CD14-positive monocyte (primary cell): Measurements from ENCODE around the gene CACNA1E. TPM values are rescaled to one million over a fixed set of nuclear protein-coding genes. Genes with fewer than 3 reads are reported as not detected.

Experiments used
- DNase-seq, 3 donors: peaks; one replicate each; pipeline ENCODE4 v3.0.0-alpha.2; 2011 to 2022
- H2AFZ ChIP-seq: 2 replicates; pipeline ENCODE4 v1.6.0; 2012; ENCODE audit warnings: mild to moderate bottlenecking, low read depth, low read length, inconsistent platforms; ENCODE audit not compliant: insufficient read depth, poor library complexity, severe bottlenecking
- H3K27ac ChIP-seq, 2 donors: 1 replicate in 1 of 2; 2 replicates in 1 of 2; pipeline ENCODE4 v1.5.1; 2012 to 2013; ENCODE audit warnings: low read length in 2 of 2, control low read depth in 1 of 2, inconsistent platforms in 1 of 2, low read depth in 1 of 2, mild to moderate bottlenecking in 1 of 2
- H3K27me3 ChIP-seq, 2 donors: one replicate each; pipeline versions ENCODE4 v1.6.0 to v1.6.1; 2011 to 2013; ENCODE audit warnings: low read length in 2 of 2; ENCODE audit not compliant: control insufficient read depth in 2 of 2, insufficient read depth in 2 of 2
- H3K36me3 ChIP-seq, 2 donors: replicated peaks in 1 of 2; 1 replicate in 1 of 2; 2 replicates in 1 of 2; pipeline versions ENCODE4 v1.5.1 to v1.6.1; 2012 to 2013; ENCODE audit warnings: low read length in 2 of 2, control low read depth in 1 of 2, inconsistent platforms in 1 of 2, mild to moderate bottlenecking in 1 of 2; ENCODE audit not compliant: insufficient read depth in 2 of 2, control insufficient read depth in 1 of 2
- H3K4me1 ChIP-seq, 2 donors: 1 replicate in 1 of 2; 2 replicates in 1 of 2; pipeline versions ENCODE4 v1.5.1 to v1.6.1; 2012 to 2013; ENCODE audit warnings: low read length in 2 of 2, control low read depth in 1 of 2, inconsistent platforms in 1 of 2, mild to moderate bottlenecking in 1 of 2, moderate library complexity in 1 of 2; ENCODE audit not compliant: insufficient read depth in 2 of 2, control insufficient read depth in 1 of 2
- H3K4me2 ChIP-seq: replicated peaks from 2 replicates; pipeline ENCODE3; 2012; ENCODE audit warnings: low read length, moderate library complexity, mild to moderate bottlenecking; ENCODE audit not compliant: poor library complexity, severe bottlenecking; ENCODE audit errors: extremely low read depth
- H3K4me3 ChIP-seq, 3 experiments: fragments of 200-600 bp in 1 of 3; sonication (generic) in 1 of 3; replicated peaks in 1 of 3; 1 replicate in 2 of 3; 2 replicates in 1 of 3; pipeline ENCODE4 v1.5.1; 2011 to 2013; ENCODE audit warnings: low read length in 3 of 3, mild to moderate bottlenecking in 3 of 3, control low read depth in 2 of 3, low read depth in 2 of 3, inconsistent platforms in 1 of 3, moderate library complexity in 1 of 3
- H3K79me2 ChIP-seq: 2 replicates; pipeline ENCODE4 v1.6.0; 2012; ENCODE audit warnings: mild to moderate bottlenecking, control low read depth, inconsistent platforms, low read length, moderate library complexity; ENCODE audit not compliant: insufficient read depth
- H3K9ac ChIP-seq: 2 replicates; pipeline ENCODE4 v1.6.0; 2017; ENCODE audit warnings: low read length, mild to moderate bottlenecking; ENCODE audit not compliant: insufficient read depth, poor library complexity, severe bottlenecking
- H3K9me3 ChIP-seq, 2 donors: replicated peaks in 1 of 2; 1 replicate in 1 of 2; 2 replicates in 1 of 2; pipeline versions ENCODE4 v1.5.1 to v1.6.1; 2012 to 2013; ENCODE audit warnings: low read length in 2 of 2, control low read depth in 1 of 2; ENCODE audit not compliant: control insufficient read depth in 1 of 2, insufficient read depth in 1 of 2
- H4K20me1 ChIP-seq: 2 replicates; pipeline ENCODE4 v1.6.0; 2012; ENCODE audit warnings: mild to moderate bottlenecking, low read length, control low read depth, moderate library complexity; ENCODE audit not compliant: insufficient read depth
- H3K27ac Mint-ChIP-seq, 7 donors: one replicate each; pipeline ENCODE4 v1.8.0; 2020; ENCODE audit warnings: mild to moderate bottlenecking in 7 of 7, mixed read lengths in 7 of 7, moderate library complexity in 6 of 7, inconsistent platforms in 2 of 7
- H3K27me3 Mint-ChIP-seq, 3 donors: one replicate each; pipeline ENCODE4 v1.8.0; 2021 to 2022; ENCODE audit warnings: low read depth in 3 of 3, mild to moderate bottlenecking in 3 of 3, mixed read lengths in 3 of 3, moderate library complexity in 3 of 3, inconsistent platforms in 1 of 3
- H3K36me3 Mint-ChIP-seq, 2 donors: one replicate each; pipeline ENCODE4 v1.8.0; 2020; ENCODE audit warnings: mixed read lengths in 2 of 2, inconsistent platforms in 1 of 2, mild to moderate bottlenecking in 1 of 2
- H3K4me1 Mint-ChIP-seq: one replicate; pipeline ENCODE4 v1.8.0; 2020; ENCODE audit warnings: mild to moderate bottlenecking, mixed read lengths
- H3K4me3 Mint-ChIP-seq, 2 donors: one replicate each; pipeline ENCODE4 v1.8.0; 2020; ENCODE audit warnings: mild to moderate bottlenecking in 2 of 2, mixed read lengths in 2 of 2, moderate library complexity in 1 of 2
- H3K9me3 Mint-ChIP-seq, 7 donors: one replicate each; pipeline ENCODE4 v1.8.0; 2020 to 2022; ENCODE audit warnings: mixed read lengths in 7 of 7, mild to moderate bottlenecking in 6 of 7, moderate library complexity in 6 of 7, inconsistent platforms in 2 of 7
- WGBS: methylation state at CpG from one replicate; pipeline ENCODE4 v1.1.5; 2013; ENCODE audit warnings: missing lambda C conversion rate; ENCODE audit not compliant: insufficient coverage; 5-methylcytosine and 5-hydroxymethylcytosine counted together
- intact Hi-C, 2 donors: fragments of 100-400 bp; cut with micrococcal nuclease; formaldehyde crosslinking; loops; one replicate each; pipeline versions ENCODE4 v1.15.0 to v1.15.1; 2023
- polyA plus RNA-seq, 3 donors: library from polyadenylated mRNA; depleted of rRNA in 1 of 3; unstranded in 2 of 3; stranded (reverse) in 1 of 3; fragments of 300-500 nt in 2 of 3; fragments of >200 nt in 1 of 3; fragmentation: Illumina TruSeq in 2 of 3; gene quantifications; 1 replicate in 2 of 3; 2 replicates in 1 of 3; pipeline ENCODE4 v1.2.3, GENCODE V29; 2012 to 2021
- TF ChIP-seq, protein P1 (sequence below): fragments of 200-600 bp; IDR thresholded peaks from one replicate; pipeline ENCODE4 v1.8.0; 2022; ENCODE audit warnings: antibody characterized with exemption, mild to moderate bottlenecking

The CACNA1E gene
- polyA plus RNA-seq, 3 donors: 0.04 TPM; not detected in 2

DNA sequence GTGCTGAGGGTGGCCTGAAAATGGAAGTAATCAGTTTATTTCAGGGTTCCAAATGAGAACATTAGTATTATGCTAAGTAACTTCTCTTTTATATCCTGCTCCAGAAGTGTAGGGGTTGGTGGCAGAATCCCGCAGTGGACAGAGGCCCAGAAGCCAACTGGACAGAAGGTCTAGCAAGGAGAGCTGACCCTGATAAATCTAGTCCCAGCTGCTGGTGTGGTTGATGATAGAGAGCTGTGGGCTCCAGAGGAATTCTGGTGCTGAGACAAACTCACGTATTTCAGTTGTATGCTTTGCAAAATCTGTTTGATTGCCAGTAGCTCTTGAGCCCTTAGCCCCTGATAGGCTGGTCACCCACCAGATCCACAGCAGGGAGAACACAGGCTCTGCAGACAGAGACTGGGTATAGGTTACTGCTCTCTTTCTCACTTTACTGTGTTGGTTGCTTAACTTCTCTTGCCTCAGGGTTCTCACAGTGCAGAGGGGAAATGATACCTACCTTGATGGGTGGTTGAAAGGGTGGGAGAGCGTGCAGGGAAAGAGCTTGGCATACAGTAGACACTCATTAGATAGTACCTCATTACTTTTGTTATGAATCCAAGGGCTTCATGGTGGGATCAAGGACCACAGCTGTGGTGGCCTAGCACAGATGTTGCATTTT, 29.6 kb upstream of the CACNA1E start:
- Mint-ChIP-seq H3K4me3 (no peak overlapping the region), H3K9me3 (peaks cover 0 to 20% (median 9%) of the 10 kb centered on the region in 7 donors), H3K27me3 (peaks cover 0 to 4% (median 3%) of the 10 kb centered on the region in 3 donors), H3K36me3 (no peaks in the 10 kb centered on the region), H3K4me1 (no peaks in the 10 kb centered on the region), H3K27ac (no peak overlapping the region)
- Histone ChIP-seq H3K4me3 (no peak overlapping the region), H3K79me2 (no peaks in the 10 kb centered on the region), H3K9me3 (peaks cover 0 to 2% of the 10 kb centered on the region in 2 donors), H3K4me1 (no peaks in the 10 kb centered on the region), H2AFZ (no peak overlapping the region), H3K36me3 (no peaks in the 10 kb centered on the region), H3K27ac (no peak overlapping the region), H3K27me3 (no peaks in the 10 kb centered on the region), H3K9ac (no peak overlapping the region), H4K20me1 (no peaks in the 10 kb centered on the region), H3K4me2 (no peak overlapping the region)
- WGBS: 71% methylated on average over 1 of the region's 3 CpGs
- DNase-seq: no peak
- TF ChIP-seq, protein P1, sequence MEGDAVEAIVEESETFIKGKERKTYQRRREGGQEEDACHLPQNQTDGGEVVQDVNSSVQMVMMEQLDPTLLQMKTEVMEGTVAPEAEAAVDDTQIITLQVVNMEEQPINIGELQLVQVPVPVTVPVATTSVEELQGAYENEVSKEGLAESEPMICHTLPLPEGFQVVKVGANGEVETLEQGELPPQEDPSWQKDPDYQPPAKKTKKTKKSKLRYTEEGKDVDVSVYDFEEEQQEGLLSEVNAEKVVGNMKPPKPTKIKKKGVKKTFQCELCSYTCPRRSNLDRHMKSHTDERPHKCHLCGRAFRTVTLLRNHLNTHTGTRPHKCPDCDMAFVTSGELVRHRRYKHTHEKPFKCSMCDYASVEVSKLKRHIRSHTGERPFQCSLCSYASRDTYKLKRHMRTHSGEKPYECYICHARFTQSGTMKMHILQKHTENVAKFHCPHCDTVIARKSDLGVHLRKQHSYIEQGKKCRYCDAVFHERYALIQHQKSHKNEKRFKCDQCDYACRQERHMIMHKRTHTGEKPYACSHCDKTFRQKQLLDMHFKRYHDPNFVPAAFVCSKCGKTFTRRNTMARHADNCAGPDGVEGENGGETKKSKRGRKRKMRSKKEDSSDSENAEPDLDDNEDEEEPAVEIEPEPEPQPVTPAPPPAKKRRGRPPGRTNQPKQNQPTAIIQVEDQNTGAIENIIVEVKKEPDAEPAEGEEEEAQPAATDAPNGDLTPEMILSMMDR: no peak
- intact Hi-C loops: no loop called here

DNA sequence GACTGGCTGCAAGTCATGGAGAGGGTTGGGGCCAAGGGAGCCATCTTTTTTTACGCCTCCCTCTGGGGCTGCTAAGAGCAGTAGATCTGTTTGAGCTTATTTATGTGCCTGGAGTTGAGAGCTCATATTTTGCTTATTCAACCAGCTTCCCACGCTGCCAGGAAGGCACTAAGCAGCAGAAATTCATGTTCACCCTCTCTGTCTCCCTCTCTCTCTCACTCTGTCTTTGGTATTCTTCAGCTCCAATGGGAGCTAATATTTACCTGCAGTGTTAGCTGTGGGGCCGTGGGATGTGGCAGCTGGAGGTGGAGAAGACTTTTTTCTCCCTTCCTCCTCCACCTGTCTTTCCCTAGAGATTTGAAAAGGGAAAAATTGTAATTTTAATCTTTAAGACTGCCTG, 26.8 kb upstream of the CACNA1E start:
- H3K27me3 Mint-ChIP-seq: no peaks in the 10 kb centered on the region
- Histone ChIP-seq H3K9me3 (peaks cover 0 to 2% of the 10 kb centered on the region in 2 donors), H2AFZ (no peak overlapping the region), H3K27ac (no peak overlapping the region), H3K79me2 (no peaks in the 10 kb centered on the region), H3K4me2 (no peak overlapping the region), H3K4me1 (no peaks in the 10 kb centered on the region), H3K36me3 (no peaks in the 10 kb centered on the region), H3K4me3 (no peak overlapping the region), H4K20me1 (no peaks in the 10 kb centered on the region), H3K9ac (no peak overlapping the region), H3K27me3 (no peaks in the 10 kb centered on the region)
- intact Hi-C loops: no loop called here
- WGBS: 100% methylated on average over 1 of the region's 3 CpGs
- no peaks in the 10 kb centered on the region for H3K36me3 Mint-ChIP-seq
- H3K4me1 Mint-ChIP-seq: no peaks in the 10 kb centered on the region
- peaks cover 0 to 17% (median 7%) of the 10 kb centered on the region in 7 donors for H3K9me3 Mint-ChIP-seq
- no peak for DNase-seq
- TF ChIP-seq, protein P1: no peak
- no peak overlapping the region for H3K27ac Mint-ChIP-seq
- H3K4me3 Mint-ChIP-seq: no peak overlapping the region
